DOHH2 (cell line): ENCODE results near the gene CACHD1.

Source experiments
- H3F3A ChIP-seq: fragments of 200-600 bp; sonication (generic), shearing (Covaris generic); 2 replicates; pipeline ENCODE4 v1.6.0; 2016; ENCODE audit warnings: antibody characterized with exemption, mild to moderate bottlenecking; ENCODE audit not compliant: control insufficient read depth, insufficient read depth
- H3K27ac ChIP-seq: fragments of 200-600 bp; sonication (generic); 2 replicates; pipeline ENCODE4 v1.5.1; 2014; ENCODE audit warnings: low read depth, mild to moderate bottlenecking, low read length, moderate library complexity
- H3K27me3 ChIP-seq: fragments of 200-600 bp; sonication (generic); 2 replicates; pipeline ENCODE4 v1.6.1; 2014; ENCODE audit warnings: mild to moderate bottlenecking, low read length, mixed read lengths; ENCODE audit not compliant: control insufficient read depth
- H3K36me3 ChIP-seq: fragments of 200-600 bp; sonication (generic); 2 replicates; pipeline ENCODE4 v1.6.1; 2014; ENCODE audit warnings: mild to moderate bottlenecking, low read length, moderate library complexity, mixed read lengths; ENCODE audit not compliant: control insufficient read depth
- H3K4me1 ChIP-seq: fragments of 200-600 bp; sonication (generic); 2 replicates; pipeline ENCODE4 v1.6.1; 2014; ENCODE audit warnings: mild to moderate bottlenecking, low read length, mixed read lengths; ENCODE audit not compliant: control insufficient read depth
- H3K4me2 ChIP-seq: fragments of 200-600 bp; sonication (generic); 2 replicates; pipeline ENCODE4 v1.6.0; 2014; ENCODE audit warnings: mild to moderate bottlenecking, low read length, moderate library complexity
- H3K4me3 ChIP-seq: fragments of 200-600 bp; sonication (generic); 2 replicates; pipeline ENCODE4 v1.5.1; 2014; ENCODE audit warnings: mild to moderate bottlenecking, low read length, mixed read lengths
- H3K79me2 ChIP-seq: fragments of 200-600 bp; sonication (generic); 2 replicates; pipeline ENCODE4 v1.6.1; 2014; ENCODE audit warnings: mild to moderate bottlenecking, low read length, mixed read lengths; ENCODE audit not compliant: control insufficient read depth
- H3K9me2 ChIP-seq: fragments of 200-600 bp; sonication (generic); replicated peaks from 2 replicates; pipeline ENCODE4 v1.6.1; 2014; ENCODE audit warnings: mild to moderate bottlenecking, low read length, mixed read lengths; ENCODE audit not compliant: control insufficient read depth
- H3K9me3 ChIP-seq: fragments of 200-600 bp; sonication (generic); 2 replicates; pipeline ENCODE4 v1.6.1; 2014; ENCODE audit warnings: antibody characterized with exemption, low read length, mixed read lengths; ENCODE audit not compliant: control insufficient read depth, insufficient read depth
- H4K20me1 ChIP-seq: fragments of 200-600 bp; sonication (generic); 2 replicates; pipeline ENCODE4 v1.6.0; 2014; ENCODE audit warnings: low read depth, mild to moderate bottlenecking, antibody characterized with exemption, low read length, moderate library complexity; ENCODE audit not compliant: control insufficient read depth, insufficient read depth
- CTCF ChIP-seq: fragments of 200-600 bp; sonication (generic); IDR thresholded peaks from one replicate; pipeline ENCODE4 v1.5.1; 2014; ENCODE audit warnings: antibody characterized with exemption, mild to moderate bottlenecking, low read depth, low read length; ENCODE audit not compliant: poor library complexity, severe bottlenecking
- EZH2phosphoT487 ChIP-seq: fragments of 200-600 bp; sonication (generic); IDR thresholded peaks from 2 replicates; pipeline ENCODE4 v1.6.1; 2017; ENCODE audit warnings: borderline replicate concordance, mild to moderate bottlenecking, antibody characterized with exemption, low read length, moderate library complexity, mixed read lengths

Gene CACHD1

GRCh38 chr1:64567426-64568170 is 97.7 kb downstream of the CACHD1 start:
- no peaks in the 10 kb centered on the region for H3K9me2 ChIP-seq
- no peaks in the 10 kb centered on the region for H3K4me1 ChIP-seq
- TF ChIP-seq CTCF (no peak), EZH2phosphoT487 (no peak)
- H3K27ac ChIP-seq: no peak overlapping the region
- H3K4me2 ChIP-seq: no peak overlapping the region
- no peaks in the 10 kb centered on the region for H4K20me1 ChIP-seq
- no peaks in the 10 kb centered on the region for H3K79me2 ChIP-seq
- H3K4me3 ChIP-seq: no peak overlapping the region
- no peaks in the 10 kb centered on the region for H3K9me3 ChIP-seq
- no peaks in the 10 kb centered on the region for H3F3A ChIP-seq
- peaks cover 11% of the 10 kb centered on the region; the same call in 1 of the 2 replicates for H3K27me3 ChIP-seq
- no peaks in the 10 kb centered on the region for H3K36me3 ChIP-seq

- no peaks in the 10 kb centered on the region for H3K79me2 ChIP-seq
- H3K4me1 ChIP-seq: no peaks in the 10 kb centered on the region
These were observed 98.2 kb downstream of the CACHD1 start for GRCh38 chr1:64568171-64568450.

GRCh38 chr1:64569411-64569810 is 99.5 kb downstream of the CACHD1 start:
- Histone ChIP-seq H3K9me2 (no peaks in the 10 kb centered on the region), H3K4me1 (no peaks in the 10 kb centered on the region), H3K9me3 (no peaks in the 10 kb centered on the region), H3K36me3 (no peaks in the 10 kb centered on the region), H3K79me2 (no peaks in the 10 kb centered on the region), H4K20me1 (no peaks in the 10 kb centered on the region), H3K27me3 (peaks cover 6% of the 10 kb centered on the region; the same call in 1 of the 2 replicates), H3K4me3 (no peak overlapping the region), H3K27ac (no peak overlapping the region), H3K4me2 (no peak overlapping the region), H3F3A (no peaks in the 10 kb centered on the region)
- TF ChIP-seq EZH2phosphoT487: no peak
- TF ChIP-seq CTCF: no peak

More at GRCh38 chr1:64568171-64568450, 98.2 kb downstream of the CACHD1 start:
- Histone ChIP-seq H3K36me3 (no peaks in the 10 kb centered on the region), H3K9me2 (no peaks in the 10 kb centered on the region), H3F3A (no peaks in the 10 kb centered on the region), H3K27ac (no peak overlapping the region), H3K27me3 (peaks cover 11% of the 10 kb centered on the region; the same call in 1 of the 2 replicates), H3K4me2 (no peak overlapping the region), H4K20me1 (no peaks in the 10 kb centered on the region), H3K4me3 (no peak overlapping the region), H3K9me3 (no peaks in the 10 kb centered on the region)
- TF ChIP-seq EZH2phosphoT487 (no peak), CTCF (no peak)
